ENCODE measurements around the gene MEMO1. TPM values are rescaled to one million over a fixed set of nuclear protein-coding genes. Genes with fewer than 3 reads are reported as not detected.

The MEMO1 gene
- total and polyA plus RNA-seq, 2 of the 4 experiments (the other 2 are of a cell fraction): 23.7 to 49.7 TPM

DNA sequence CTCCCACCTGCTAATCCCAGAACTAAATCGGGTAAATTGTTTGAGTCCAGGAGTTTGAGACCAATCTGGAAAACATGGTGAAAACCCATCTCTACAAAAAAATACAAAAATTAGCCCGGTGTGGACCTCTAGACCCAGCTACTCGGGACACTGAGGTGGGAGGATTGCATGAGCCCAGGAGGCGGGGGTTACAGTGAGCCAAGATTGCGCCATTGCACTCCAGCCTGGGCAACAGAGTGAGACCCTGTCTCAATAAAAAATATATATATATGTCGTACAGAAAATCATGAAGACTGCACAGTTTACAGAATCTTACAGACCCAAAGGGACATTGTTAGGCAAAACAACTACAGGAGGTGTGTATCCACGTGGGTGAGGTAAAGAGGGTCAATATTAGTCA lies 32.8 kb upstream of the MEMO1 start:
- intact Hi-C loops (cut with micrococcal nuclease): no loop called here
- no TSS peak for BruUV-seq (replicated peaks)
- in situ Hi-C loops (cut with MboI; ENCODE audit: low sequenced_read_pairs): no loop called here
- POLR2A ChIA-PET (ENCODE audit: unreplicated experiment): no interaction called here
- H2BK15ac ChIP-seq (ENCODE audit: low read depth, low read length): no peak overlapping the region
- no peaks in the 10 kb centered on the region for H3K9me1 ChIP-seq (ENCODE audit: insufficient read depth, low read length)
- no peak overlapping the region for H2BK120ac ChIP-seq (ENCODE audit: low read depth, low read length)
- H3K9me3 ChIP-seq (ENCODE audit: control insufficient read depth, insufficient read depth, low read length): no peaks in the 10 kb centered on the region
- H3K14ac ChIP-seq (replicated peaks; ENCODE audit: low read depth, low read length): no peak overlapping the region
- H2AK9ac ChIP-seq (replicated peaks; ENCODE audit: low read depth, low read length, poor library complexity): no peak overlapping the region
- dilution Hi-C loops (cut with HindIII; ENCODE audit: low sequenced_read_pairs, unreplicated experiment): no loop called here
- no peak overlapping the region for H3K4me3 ChIP-seq (ENCODE audit: insufficient read depth, low read depth, low read length)
- no peaks in the 10 kb centered on the region for H4K20me1 ChIP-seq (ENCODE audit: insufficient read depth, low read length)
- no peak for ATAC-seq (ENCODE audit: low read depth)
- H3K79me1 ChIP-seq (ENCODE audit: low read depth in 1 of 2, low read length in 2 of 2): peaks cover 8 to 10% of the 10 kb centered on the region in 2 experiments
- WGBS, 2 experiments (ENCODE audit: extremely low coverage in 2 of 2, insufficient read length in 1 of 2): no CpG with 5 or more reads among the region's 7 CpGs
- TF ChIP-seq USF2 (IDR thresholded peaks at IDR 0.05; ENCODE audit: low read depth, low read length) (no peak), MAFK (IDR thresholded peaks at IDR 0.05; ENCODE audit: low read depth, low read length) (no peak), RAD21 (IDR thresholded peaks at IDR 0.05; ENCODE audit: low read length) (no peak), FOS (IDR thresholded peaks at IDR 0.05; ENCODE audit: low read depth, low read length) (no peak), POLR2A (IDR thresholded peaks at IDR 0.05; ENCODE audit: low read depth, low read length) (no peak), NFE2L2 (IDR thresholded peaks at IDR 0.05; ENCODE audit: low read depth, low read length) (no peak), RFX5 (IDR thresholded peaks at IDR 0.05; ENCODE audit: low read depth, low read length) (no peak), CEBPB (IDR thresholded peaks at IDR 0.05; ENCODE audit: low read depth, low read length) (no peak)
- TF ChIP-seq, protein P1, sequence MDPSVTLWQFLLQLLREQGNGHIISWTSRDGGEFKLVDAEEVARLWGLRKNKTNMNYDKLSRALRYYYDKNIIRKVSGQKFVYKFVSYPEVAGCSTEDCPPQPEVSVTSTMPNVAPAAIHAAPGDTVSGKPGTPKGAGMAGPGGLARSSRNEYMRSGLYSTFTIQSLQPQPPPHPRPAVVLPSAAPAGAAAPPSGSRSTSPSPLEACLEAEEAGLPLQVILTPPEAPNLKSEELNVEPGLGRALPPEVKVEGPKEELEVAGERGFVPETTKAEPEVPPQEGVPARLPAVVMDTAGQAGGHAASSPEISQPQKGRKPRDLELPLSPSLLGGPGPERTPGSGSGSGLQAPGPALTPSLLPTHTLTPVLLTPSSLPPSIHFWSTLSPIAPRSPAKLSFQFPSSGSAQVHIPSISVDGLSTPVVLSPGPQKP (IDR thresholded peaks at IDR 0.05; ENCODE audit: borderline replicate concordance, low read depth, low read length): no peak
- no peak overlapping the region for H2BK20ac ChIP-seq (ENCODE audit: low read depth, low read length)
- no peak overlapping the region for H4K5ac ChIP-seq (ENCODE audit: low read depth, low read length)
- H3K18ac ChIP-seq (ENCODE audit: low read depth, low read length): no peak overlapping the region
- no peaks in the 10 kb centered on the region for H3K27me3 ChIP-seq (ENCODE audit: control insufficient read depth, insufficient read depth, low read length)
- H3K4ac ChIP-seq (ENCODE audit: low read depth, low read length): no peak overlapping the region
- H2AK5ac ChIP-seq (ENCODE audit: low read depth, low read length): no peak overlapping the region
- no peak overlapping the region for H3K23ac ChIP-seq (ENCODE audit: low read depth, low read length)
- CTCF ChIA-PET: no interaction called here
- H3K36me3 ChIP-seq (ENCODE audit: control insufficient read depth, insufficient read depth, low read length): no peaks in the 10 kb centered on the region
- H3K56ac ChIP-seq (ENCODE audit: extremely low read depth, insufficient read depth, low read length): no peak overlapping the region
- no peak overlapping the region for H3K9ac ChIP-seq (ENCODE audit: low read depth, low read length)
- no peak overlapping the region for H3K4me2 ChIP-seq (ENCODE audit: low read depth, low read length)
- H3K4me1 ChIP-seq (ENCODE audit: control insufficient read depth, insufficient read depth, low read length): peaks cover 2% of the 10 kb centered on the region; the same call in 1 of the 2 replicates
- no peak overlapping the region for H4K8ac ChIP-seq (ENCODE audit: low read depth in 2 of 2, low read length in 2 of 2)
- no peak overlapping the region for H3K27ac ChIP-seq (ENCODE audit: insufficient read depth, low read length)
- no peak for DNase-seq
- H2AFZ ChIP-seq (replicated peaks; ENCODE audit: low read length, poor library complexity): no peak overlapping the region
- no peak overlapping the region for H4K91ac ChIP-seq (ENCODE audit: insufficient read depth, low read depth, low read length)
- H2BK5ac ChIP-seq (ENCODE audit: low read depth, low read length, poor library complexity, severe bottlenecking): no peak overlapping the region

Measured in IMR-90 (cell line).